ENCODE data around the gene HAAO.

DNA sequence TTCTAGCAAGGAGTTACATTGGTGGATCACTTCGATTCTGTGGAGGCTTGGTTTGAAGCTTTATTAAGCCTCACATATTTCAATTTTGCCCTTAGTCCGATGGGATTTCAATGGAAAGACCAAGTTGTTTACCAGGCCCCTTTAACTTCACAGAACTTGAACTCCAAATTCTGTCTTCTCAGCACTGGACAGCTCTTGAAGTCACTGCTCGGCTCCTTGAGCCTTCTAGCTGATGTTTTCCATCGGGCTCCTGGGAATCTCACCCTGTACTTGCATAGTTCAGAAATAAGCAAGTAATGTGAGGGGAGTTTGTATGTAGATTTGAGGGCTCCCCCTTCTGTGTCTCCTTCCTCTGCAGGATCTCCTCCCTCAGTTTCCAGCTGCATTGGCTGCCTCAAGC is 43.5 kb downstream of the HAAO start:
- TF ChIP-seq, protein P1, sequence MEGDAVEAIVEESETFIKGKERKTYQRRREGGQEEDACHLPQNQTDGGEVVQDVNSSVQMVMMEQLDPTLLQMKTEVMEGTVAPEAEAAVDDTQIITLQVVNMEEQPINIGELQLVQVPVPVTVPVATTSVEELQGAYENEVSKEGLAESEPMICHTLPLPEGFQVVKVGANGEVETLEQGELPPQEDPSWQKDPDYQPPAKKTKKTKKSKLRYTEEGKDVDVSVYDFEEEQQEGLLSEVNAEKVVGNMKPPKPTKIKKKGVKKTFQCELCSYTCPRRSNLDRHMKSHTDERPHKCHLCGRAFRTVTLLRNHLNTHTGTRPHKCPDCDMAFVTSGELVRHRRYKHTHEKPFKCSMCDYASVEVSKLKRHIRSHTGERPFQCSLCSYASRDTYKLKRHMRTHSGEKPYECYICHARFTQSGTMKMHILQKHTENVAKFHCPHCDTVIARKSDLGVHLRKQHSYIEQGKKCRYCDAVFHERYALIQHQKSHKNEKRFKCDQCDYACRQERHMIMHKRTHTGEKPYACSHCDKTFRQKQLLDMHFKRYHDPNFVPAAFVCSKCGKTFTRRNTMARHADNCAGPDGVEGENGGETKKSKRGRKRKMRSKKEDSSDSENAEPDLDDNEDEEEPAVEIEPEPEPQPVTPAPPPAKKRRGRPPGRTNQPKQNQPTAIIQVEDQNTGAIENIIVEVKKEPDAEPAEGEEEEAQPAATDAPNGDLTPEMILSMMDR (IDR thresholded peaks at IDR 0.05): no peak
- no peak for TF ChIP-seq ELF4 (CRISPR knock-in tag; IDR thresholded peaks at IDR 0.05; ENCODE audit: low read depth)
- TF ChIP-seq, protein P2, sequence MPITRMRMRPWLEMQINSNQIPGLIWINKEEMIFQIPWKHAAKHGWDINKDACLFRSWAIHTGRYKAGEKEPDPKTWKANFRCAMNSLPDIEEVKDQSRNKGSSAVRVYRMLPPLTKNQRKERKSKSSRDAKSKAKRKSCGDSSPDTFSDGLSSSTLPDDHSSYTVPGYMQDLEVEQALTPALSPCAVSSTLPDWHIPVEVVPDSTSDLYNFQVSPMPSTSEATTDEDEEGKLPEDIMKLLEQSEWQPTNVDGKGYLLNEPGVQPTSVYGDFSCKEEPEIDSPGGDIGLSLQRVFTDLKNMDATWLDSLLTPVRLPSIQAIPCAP (CRISPR knock-in tag; IDR thresholded peaks at IDR 0.05): no peak

Measured in WTC11 (cell line).